Spleen (tissue), 11 donors: Measurements from ENCODE around the gene BATF. TPM values are rescaled to one million over a fixed set of nuclear protein-coding genes. Genes with fewer than 3 reads are reported as not detected.

Experiments
- DNase-seq: peaks from one replicate; pipeline ENCODE4 v3.0.0-alpha.2; 2020
- H3K27ac ChIP-seq, 8 donors: fragments of 200-600 bp; sonication (generic) in 7 of 8; 1 replicate in 4 of 8; 2 replicates in 4 of 8; pipeline versions ENCODE4 v1.5.0 to v1.8.0; 2016 to 2021; ENCODE audit warnings: inconsistent platforms in 4 of 8, mild to moderate bottlenecking in 4 of 8, moderate library complexity in 1 of 8
- H3K27me3 ChIP-seq, 7 donors: fragments of 200-600 bp; sonication (generic) in 6 of 7; replicated peaks in 1 of 7; 1 replicate in 4 of 7; 2 replicates in 3 of 7; pipeline versions ENCODE4 v1.5.0 to v1.8.0; 2016 to 2021; ENCODE audit warnings: inconsistent platforms in 3 of 7, mild to moderate bottlenecking in 1 of 7
- H3K36me3 ChIP-seq, 6 donors: fragments of 200-600 bp; sonication (generic) in 5 of 6; 1 replicate in 4 of 6; 2 replicates in 2 of 6; pipeline versions ENCODE4 v1.5.0 to v1.8.0; 2016 to 2021; ENCODE audit warnings: inconsistent platforms in 2 of 6
- H3K4me1 ChIP-seq, 6 donors: fragments of 200-600 bp; sonication (generic) in 5 of 6; 1 replicate in 3 of 6; 2 replicates in 3 of 6; pipeline versions ENCODE4 v1.5.0 to v1.8.0; 2016 to 2021; ENCODE audit warnings: inconsistent platforms in 3 of 6
- H3K4me3 ChIP-seq, 8 donors: fragments of 200-600 bp; sonication (generic) in 7 of 8; 1 replicate in 4 of 8; 2 replicates in 4 of 8; pipeline versions ENCODE4 v1.5.0 to v1.8.0; 2016 to 2021; ENCODE audit warnings: inconsistent platforms in 4 of 8, mild to moderate bottlenecking in 4 of 8, moderate library complexity in 2 of 8
- H3K9me3 ChIP-seq, 8 donors: fragments of 200-600 bp; sonication (generic) in 7 of 8; 1 replicate in 4 of 8; 2 replicates in 4 of 8; pipeline versions ENCODE4 v1.5.0 to v1.8.0; 2016 to 2021; ENCODE audit warnings: inconsistent platforms in 4 of 8
- CTCF ChIP-seq, 11 experiments: fragments of 200-600 bp in 7 of 11; fragments of 450-650 bp in 4 of 11; sonication (generic) in 4 of 11; IDR thresholded peaks in 8 of 11; conservative IDR thresholded peaks in 3 of 11; 1 replicate in 7 of 11; 2 replicates in 4 of 11; pipeline versions ENCODE4 v1.4.0 to v1.8.0; 2016 to 2021; ENCODE audit warnings: antibody characterized with exemption in 11 of 11, inconsistent platforms in 4 of 11, mild to moderate bottlenecking in 1 of 11
- POLR2A ChIP-seq, 3 donors: fragments of 450-650 bp; IDR thresholded peaks; one replicate each; pipeline ENCODE4 v1.5.1; 2017; ENCODE audit warnings: antibody characterized with exemption in 3 of 3, mild to moderate bottlenecking in 1 of 3
- POLR2AphosphoS5 ChIP-seq, 3 donors: sonication (generic); formaldehyde crosslinking; IDR thresholded peaks; one replicate each; pipeline ENCODE4 v1.5.1; 2017; ENCODE audit warnings: antibody characterized with exemption in 3 of 3
- WGBS, 5 donors: extraction: QIAGEN DNeasy Blood & Tissue Kit in 3 of 5; methylation state at CpG; one replicate each; pipeline versions ENCODE4 v1.1.5 to v1.1.7; 2013 to 2018; 5-methylcytosine and 5-hydroxymethylcytosine counted together
- intact Hi-C: fragments of 100-400 bp; cut with DNase I; formaldehyde crosslinking; loops from one replicate; pipeline ENCODE4 v1.15.0; 2023; ENCODE audit warnings: low total_unique reads
- polyA plus RNA-seq, 3 donors: library from polyadenylated mRNA; stranded (reverse); fragments of 200-250 nt; gene quantifications; one replicate each; pipeline ENCODE4 v1.2.1, GENCODE V29; 2013
- total RNA-seq, 7 donors: library from RNA; depleted of rRNA in 3 of 7; stranded (reverse); fragments of >200 nt in 3 of 7; fragmentation: NEBNext Ultra II Directional in 4 of 7; extraction: Animal tissue kit (Norgen Biotek cat#: 25700) in 4 of 7; gene quantifications; one replicate each; pipeline versions ENCODE4 v1.1.0 to v1.2.1, GENCODE V29; 2016 to 2021
- donor health status: healthy with polysubstance abuse.
- donor health status: DM: no; HTN: no; CAD: no; lungs with moderate emphysema.
- donor health status: DM: no; HTN: no; CAD: no.
- donor health status: Bipolar disorder and iron deficiency.
- donor health status: healthy.
- donor health status: DM: no; HTN: no; CAD: no.
- donor health status: DM: yes; HTN: yes; CAD: no.

BATF gene
- total and polyA plus RNA-seq, 10 donors = 14.4 to 67.9 (median 41.8) TPM

DNA sequence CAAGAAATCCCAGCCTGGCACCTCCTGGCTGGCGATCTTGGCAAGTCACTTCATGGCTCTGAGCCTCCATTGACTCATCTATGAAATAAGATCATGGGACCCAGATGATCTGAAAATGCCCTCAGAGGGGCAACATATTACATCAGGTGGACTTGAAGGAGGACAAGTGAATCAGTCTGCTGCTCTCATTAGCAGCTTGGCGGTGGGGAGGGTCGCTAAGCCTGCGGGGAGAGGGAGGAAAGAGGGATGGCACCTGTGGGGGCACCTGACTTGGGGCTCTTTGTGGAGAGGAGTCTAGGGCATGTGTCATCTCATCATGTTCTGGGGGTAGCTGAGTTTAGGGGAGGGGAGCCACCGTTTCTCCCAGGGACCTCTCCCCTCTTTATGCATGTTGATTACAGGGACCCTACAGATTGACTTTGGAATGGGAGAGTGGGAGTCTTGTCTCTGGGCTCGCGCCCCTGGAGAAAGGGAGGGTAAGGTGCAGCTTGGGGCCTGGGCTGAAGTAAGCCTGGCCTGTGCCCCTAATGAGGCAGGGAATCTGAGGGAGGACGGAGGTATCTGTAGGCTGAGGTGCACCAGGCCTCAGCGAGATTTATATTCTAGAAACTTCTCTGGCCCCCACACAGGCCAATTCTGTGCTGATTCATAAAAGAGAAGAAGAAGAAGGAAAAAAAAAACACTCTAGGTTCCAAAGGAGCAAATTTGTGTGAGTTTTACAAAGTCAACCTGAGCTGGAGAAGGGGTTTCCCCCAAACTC lies 29.3 kb upstream of the BATF start:
- Histone ChIP-seq H3K27ac (no peak overlapping the region), H3K4me3 (no peak overlapping the region), H3K4me1 (peaks cover 0 to 38% (median 25%) of the 10 kb centered on the region in 6 donors), H3K36me3 (no peaks in the 10 kb centered on the region), H3K27me3 (no peaks in the 10 kb centered on the region), H3K9me3 (no peaks in the 10 kb centered on the region)
- intact Hi-C loops = loop anchor here (5.0 kb wide), 1 partner anchor 186 kb away; no protein-coding TSS in a partner anchor
- WGBS, 5 donors = 85 to 93% (median 89%) methylated on average over 9 of the region's 9 CpGs
- TF ChIP-seq POLR2AphosphoS5 (IDR thresholded peaks at IDR 0.05) (no peak), POLR2A (IDR thresholded peaks at IDR 0.05) (no peak), CTCF (IDR thresholded peaks at IDR 0.05 in 8 of 11, conservative IDR thresholded peaks at IDR 0.05 in 3 of 11) (no peak)
- DNase-seq = no peak

- Histone ChIP-seq H3K36me3 (no peaks in the 10 kb centered on the region), H3K4me1 (peaks cover 0 to 31% (median 23%) of the 10 kb centered on the region in 6 donors), H3K27ac (no peak overlapping the region), H3K9me3 (no peaks in the 10 kb centered on the region), H3K4me3 (no peak overlapping the region), H3K27me3 (no peaks in the 10 kb centered on the region)
- intact Hi-C loops = loop anchor here (5.0 kb wide), 1 partner anchor 186 kb away; no protein-coding TSS in a partner anchor
- TF ChIP-seq CTCF (IDR thresholded peaks at IDR 0.05 in 8 of 11, conservative IDR thresholded peaks at IDR 0.05 in 3 of 11) (no peak), POLR2AphosphoS5 (IDR thresholded peaks at IDR 0.05) (no peak), POLR2A (IDR thresholded peaks at IDR 0.05) (no peak)
- DNase-seq = no peak
- 61 to 72% (median 64%) methylated on average over 8 of the region's 8 CpGs for WGBS, 5 donors
Measured at GRCh38 chr14:75493592-75494087, 28.6 kb upstream of the BATF start.

DNA sequence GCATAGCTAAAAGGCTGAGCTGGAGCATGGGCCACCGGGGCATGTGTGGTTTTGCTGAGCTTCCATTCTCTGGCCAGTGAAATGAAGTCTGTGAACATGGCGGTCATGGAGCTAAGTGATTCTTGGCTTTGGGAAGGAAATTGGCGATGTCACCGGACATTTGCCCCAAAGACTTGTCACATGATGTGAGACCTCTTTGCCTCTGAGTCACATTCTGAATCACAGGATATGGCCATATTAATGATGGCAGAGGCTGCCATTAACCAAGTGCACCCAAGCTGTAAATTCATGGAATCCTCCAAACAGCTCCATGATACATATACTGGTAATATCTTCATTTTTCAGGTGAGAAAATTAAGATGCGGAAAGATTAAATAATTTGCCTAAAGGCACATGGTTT lies 27.4 kb upstream of the BATF start:
- Histone ChIP-seq H3K27me3 (no peaks in the 10 kb centered on the region), H3K4me1 (peaks cover 0 to 23% (median 15%) of the 10 kb centered on the region in 6 donors), H3K27ac (no peak overlapping the region), H3K36me3 (no peaks in the 10 kb centered on the region), H3K9me3 (no peaks in the 10 kb centered on the region), H3K4me3 (no peak overlapping the region)
- TF ChIP-seq POLR2AphosphoS5 (IDR thresholded peaks at IDR 0.05) = no peak
- TF ChIP-seq POLR2A (IDR thresholded peaks at IDR 0.05) = no peak
- no peak for TF ChIP-seq CTCF (IDR thresholded peaks at IDR 0.05 in 8 of 11, conservative IDR thresholded peaks at IDR 0.05 in 3 of 11)
- intact Hi-C loops = loop anchor here (5.0 kb wide), 1 partner anchor 188 kb away; no protein-coding TSS in a partner anchor
- 77 to 94% (median 85%) methylated on average over 5 of the region's 5 CpGs for WGBS, 5 donors
- no peak for DNase-seq

- Histone ChIP-seq H3K27ac (no peak overlapping the region), H3K27me3 (no peaks in the 10 kb centered on the region), H3K4me3 (no peak overlapping the region), H3K36me3 (no peaks in the 10 kb centered on the region), H3K9me3 (no peaks in the 10 kb centered on the region), H3K4me1 (peaks cover 0 to 23% (median 15%) of the 10 kb centered on the region in 6 donors)
- no peak for DNase-seq
- TF ChIP-seq CTCF (IDR thresholded peaks at IDR 0.05 in 8 of 11, conservative IDR thresholded peaks at IDR 0.05 in 3 of 11) (no peak), POLR2AphosphoS5 (IDR thresholded peaks at IDR 0.05) (no peak), POLR2A (IDR thresholded peaks at IDR 0.05) (no peak)
- WGBS, 5 donors = 51 to 73% (median 62%) methylated on average over 3 of the region's 3 CpGs
- intact Hi-C loops = no loop called here
Measured at GRCh38 chr14:75495399-75495798, 26.9 kb upstream of the BATF start.
